ENCODE measurements around the gene NCDN.
A peak's percentile ranks its signal among the peaks of the same experiment; 100 is the strongest.

- TF ChIP-seq CTCF (IDR thresholded peaks at IDR 0.05) = peak in 1 of 4 experiments; percentile 11
- TF ChIP-seq POLR2A (IDR thresholded peaks at IDR 0.05) = no peak
- TF ChIP-seq POLR2AphosphoS5 (IDR thresholded peaks at IDR 0.05) = no peak
Observed at GRCh38 chr1:35544976-35545375, 12.6 kb upstream of the NCDN start.
